SK-N-SH treated with all-trans-retinoic acid at 6 μM for 48 hours (cell line): Measurements from ENCODE around the gene CSRP1.

Experiments used
- ATAC-seq: fragments of 200-7000 bp; cut with Tn5 transposase; 3 replicates; pipeline ENCODE4 v1.9.1; 2020; ENCODE audit warnings: mild to moderate bottlenecking, moderate library complexity
- ARNTL ChIP-seq: fragments of 450-650 bp; formaldehyde crosslinking; IDR thresholded peaks from 2 replicates; pipeline ENCODE4 v1.5.0; 2020; ENCODE audit warnings: low read depth, mild to moderate bottlenecking, moderate library complexity, borderline replicate concordance
- BACH2 ChIP-seq: fragments of 250-450 bp; sonication (Bioruptor Pico); IDR thresholded peaks from 2 replicates; pipeline ENCODE4 v1.9.0; 2021; ENCODE audit warnings: mild to moderate bottlenecking, borderline replicate concordance
- CREB5 ChIP-seq: fragments of 250-450 bp; sonication (Bioruptor Pico); IDR thresholded peaks from 2 replicates; pipeline ENCODE4 v1.5.1; 2020; ENCODE audit warnings: low read depth, mild to moderate bottlenecking, moderate library complexity
- CSDC2 ChIP-seq: fragments of 250-450 bp; sonication (Bioruptor Pico); IDR thresholded peaks from 2 replicates; pipeline ENCODE4 v1.5.0; 2020; ENCODE audit warnings: mild to moderate bottlenecking, moderate library complexity
- CSRNP3 ChIP-seq: fragments of 250-450 bp; sonication (Bioruptor Pico); IDR thresholded peaks from 2 replicates; pipeline ENCODE4 v1.5.1; 2021; ENCODE audit warnings: mild to moderate bottlenecking, moderate library complexity
- GLIS3 ChIP-seq: fragments of 250-450 bp; sonication (Bioruptor Pico); IDR thresholded peaks from 2 replicates; pipeline ENCODE4 v1.5.0; 2020; ENCODE audit warnings: mild to moderate bottlenecking, moderate library complexity
- OSR1 ChIP-seq: fragments of 250-450 bp; sonication (Bioruptor Pico); IDR thresholded peaks from 2 replicates; pipeline ENCODE4 v1.8.0; 2022; ENCODE audit warnings: moderate library complexity, mild to moderate bottlenecking, inconsistent platforms
- POU6F1 ChIP-seq: fragments of 250-450 bp; sonication (Bioruptor Pico); IDR thresholded peaks from 2 replicates; pipeline ENCODE4 v1.8.0; 2021; ENCODE audit warnings: low read depth, mild to moderate bottlenecking, moderate library complexity, borderline replicate concordance
- PPARA ChIP-seq: fragments of 250-450 bp; sonication (Bioruptor Pico); IDR thresholded peaks from 2 replicates; pipeline ENCODE4 v1.5.0; 2020; ENCODE audit warnings: mild to moderate bottlenecking, borderline replicate concordance
- RARB ChIP-seq: fragments of 250-450 bp; sonication (Bioruptor Pico); IDR thresholded peaks from 2 replicates; pipeline ENCODE4 v1.8.0; 2021; ENCODE audit warnings: mild to moderate bottlenecking, moderate library complexity
- SNAI2 ChIP-seq: fragments of 250-450 bp; sonication (Bioruptor Pico); IDR thresholded peaks from 2 replicates; pipeline ENCODE4 v1.5.0; 2020; ENCODE audit warnings: mild to moderate bottlenecking, moderate library complexity
- TCF4 ChIP-seq: fragments of 250-450 bp; sonication (Bioruptor Pico); IDR thresholded peaks from 2 replicates; pipeline ENCODE4 v1.8.0; 2021; ENCODE audit warnings: mild to moderate bottlenecking, moderate library complexity, borderline replicate concordance
- TOX ChIP-seq: fragments of 250-450 bp; sonication (Bioruptor Pico); IDR thresholded peaks from 2 replicates; pipeline ENCODE4 v1.8.0; 2021; ENCODE audit warnings: mild to moderate bottlenecking, moderate library complexity, borderline replicate concordance
- TSHZ2 ChIP-seq: fragments of 250-450 bp; sonication (Bioruptor Pico); IDR thresholded peaks from 2 replicates; pipeline ENCODE4 v1.5.0; 2020; ENCODE audit warnings: mild to moderate bottlenecking, moderate library complexity
- ZC3H10 ChIP-seq: fragments of 250-450 bp; sonication (Bioruptor Pico); IDR thresholded peaks from 2 replicates; pipeline ENCODE4 v1.5.1; 2021; ENCODE audit warnings: mild to moderate bottlenecking, moderate library complexity
- ZFP3 ChIP-seq: fragments of 250-450 bp; sonication (Bioruptor Pico); IDR thresholded peaks from 2 replicates; pipeline ENCODE4 v1.5.0; 2020; ENCODE audit warnings: mild to moderate bottlenecking, moderate library complexity
- ZNF565 ChIP-seq: fragments of 450-650 bp; formaldehyde crosslinking; conservative IDR thresholded peaks from 2 replicates; pipeline ENCODE4 v1.5.0; 2020; ENCODE audit warnings: low read depth, mild to moderate bottlenecking, moderate library complexity
- ZNF8 ChIP-seq: fragments of 450-650 bp; formaldehyde crosslinking; IDR thresholded peaks from 2 replicates; pipeline ENCODE4 v1.5.0; 2020; ENCODE audit warnings: mild to moderate bottlenecking, moderate library complexity

The CSRP1 gene

GRCh38 chr1:201468501-201468843 lies 38.5 kb downstream of the CSRP1 start:
- no peak; the same call in 2 of the 3 replicates for ATAC-seq
- TF ChIP-seq POU6F1 (CRISPR knock-in tag): no peak
- TF ChIP-seq RARB (CRISPR knock-in tag): no peak
- no peak for TF ChIP-seq ZC3H10 (CRISPR knock-in tag)
- no peak for TF ChIP-seq ZNF8 (CRISPR knock-in tag)
- TF ChIP-seq ZNF565: no peak
- TF ChIP-seq TOX (CRISPR knock-in tag): no peak
- TF ChIP-seq CREB5: no peak
- no peak for TF ChIP-seq CSDC2 (CRISPR knock-in tag)
- no peak for TF ChIP-seq ARNTL (CRISPR knock-in tag)
- TF ChIP-seq BACH2: no peak
- no peak for TF ChIP-seq TSHZ2 (CRISPR knock-in tag)
- no peak for TF ChIP-seq SNAI2
- TF ChIP-seq OSR1: no peak
- no peak for TF ChIP-seq TCF4
- TF ChIP-seq GLIS3 (CRISPR knock-in tag): no peak

GRCh38 chr1:201466492-201466891 lies 40.4 kb downstream of the CSRP1 start:
- TF ChIP-seq TSHZ2 (CRISPR knock-in tag) (no peak), GLIS3 (CRISPR knock-in tag) (no peak), ZC3H10 (CRISPR knock-in tag) (no peak)
- no peak for ATAC-seq

GRCh38 chr1:201465698-201466290 lies 41.1 kb downstream of the CSRP1 start:
- no peak for ATAC-seq
- no peak for TF ChIP-seq TSHZ2 (CRISPR knock-in tag)
- no peak for TF ChIP-seq CSDC2 (CRISPR knock-in tag)
- TF ChIP-seq PPARA: no peak
- no peak for TF ChIP-seq BACH2
- no peak for TF ChIP-seq ZFP3 (CRISPR knock-in tag)
- TF ChIP-seq CSRNP3 (CRISPR knock-in tag): no peak
- TF ChIP-seq TOX (CRISPR knock-in tag): no peak
